MCF 10A (cell line): ENCODE measurements around the gene EFCAB14. TPM values are rescaled to one million over a fixed set of nuclear protein-coding genes. Genes with fewer than 3 reads are reported as not detected.

Source experiments
- BruUV-seq: library from RNA; stranded (reverse); fragments of 400-500 nt; replicated peaks from 2 replicates; lab custom pipeline; 2021; lab: Mats Ljungman, UMichigan
- CTCF ChIA-PET: fragments of 300-600 bp; sonication (Branson Sonifier 250); formaldehyde crosslinking; extraction: SDS; loops from one replicate; lab custom pipeline; 2021; ENCODE audit warnings: antibody characterized with exemption, inconsistent platforms; lab: Yijun Ruan, JAX
- POLR2A ChIA-PET: fragments of 300-600, 350-650 bp; sonication (Branson Sonifier 250); formaldehyde crosslinking; extraction: SDS; loops from one replicate; lab custom pipeline; 2020; ENCODE audit warnings: antibody characterized with exemption, inconsistent platforms; lab: Yijun Ruan, JAX
- DNase-seq: peaks from one replicate; pipeline ENCODE4 v3.0.0-alpha.2; 2018; ENCODE audit not compliant: unreplicated experiment
- H3K27ac Mint-ChIP-seq: one replicate; pipeline ENCODE4 v1.8.0; 2022; ENCODE audit warnings: mild to moderate bottlenecking, low read depth, mixed read lengths; ENCODE audit not compliant: unreplicated experiment
- H3K27me3 Mint-ChIP-seq: one replicate; pipeline ENCODE4 v1.8.0; 2022; ENCODE audit warnings: mixed read lengths; ENCODE audit not compliant: insufficient read depth, unreplicated experiment
- H3K36me3 Mint-ChIP-seq: one replicate; pipeline ENCODE4 v1.8.0; 2022; ENCODE audit warnings: mild to moderate bottlenecking, moderate library complexity, mixed read lengths; ENCODE audit not compliant: insufficient read depth, unreplicated experiment
- H3K4me1 Mint-ChIP-seq: one replicate; pipeline ENCODE4 v1.8.0; 2022; ENCODE audit warnings: mixed read lengths; ENCODE audit not compliant: insufficient read depth, unreplicated experiment
- H3K4me3 Mint-ChIP-seq: one replicate; pipeline ENCODE4 v1.8.0; 2022; ENCODE audit warnings: mild to moderate bottlenecking, moderate library complexity, mixed read lengths; ENCODE audit not compliant: unreplicated experiment
- H3K9me3 Mint-ChIP-seq: one replicate; pipeline ENCODE4 v1.8.0; 2022; ENCODE audit warnings: mixed read lengths; ENCODE audit not compliant: unreplicated experiment
- CTCF ChIP-seq: fragments of 200-600 bp; IDR thresholded peaks from one replicate; pipeline ENCODE4 v1.8.0; 2022; ENCODE audit warnings: antibody characterized with exemption, mild to moderate bottlenecking; ENCODE audit not compliant: unreplicated experiment
- intact Hi-C: fragments of 100-400 bp; cut with micrococcal nuclease; formaldehyde crosslinking; loops from 2 replicates; pipeline ENCODE4 v1.14.1; 2022
- total RNA-seq: library from RNA; stranded (reverse); gene quantifications from 2 replicates; pipeline ENCODE4 v1.2.3, GENCODE V29; 2022

Gene EFCAB14
- total RNA-seq, 1 experiment from 2014 or later: 33.9 TPM

GRCh38 chr1:46708121-46708520 is 10.8 kb downstream of the EFCAB14 start:
- no peak for TF ChIP-seq CTCF
- ChIA-PET CTCF (interaction anchor here (0.6 to 1.5 kb wide), 4 partner anchors 17 to 467 kb away, joined by 3 to 4 read pairs (median 3); no protein-coding TSS in a partner anchor), POLR2A (interaction anchor here (0.8 to 1.5 kb wide), 2 partner anchors 11 to 17 kb away, joined by 3 to 6 read pairs; partner anchors contain the start of gene EFCAB14)
- no peaks in the 10 kb centered on the region for H3K27me3 Mint-ChIP-seq
- peak overlapping the region; percentile 10 for H3K27ac Mint-ChIP-seq
- no peak overlapping the region for H3K4me3 Mint-ChIP-seq
- no peak for DNase-seq
- BruUV-seq: no TSS peak
- no peaks in the 10 kb centered on the region for H3K9me3 Mint-ChIP-seq
- intact Hi-C loops: no loop called here
- H3K4me1 Mint-ChIP-seq: peaks cover 6% of the 10 kb centered on the region
- peaks cover 69% of the 10 kb centered on the region for H3K36me3 Mint-ChIP-seq

GRCh38 chr1:46705408-46705807 is 13.5 kb downstream of the EFCAB14 start:
- peaks cover 62% of the 10 kb centered on the region for H3K36me3 Mint-ChIP-seq
- ChIA-PET POLR2A (no interaction called here), CTCF (interaction anchor here (0.7 kb wide), 1 partner anchor 87 kb away, joined by 3 read pairs; no protein-coding TSS in a partner anchor)
- no peaks in the 10 kb centered on the region for H3K27me3 Mint-ChIP-seq
- H3K9me3 Mint-ChIP-seq: no peaks in the 10 kb centered on the region
- no TSS peak for BruUV-seq
- intact Hi-C loops: no loop called here
- peaks cover 6% of the 10 kb centered on the region for H3K4me1 Mint-ChIP-seq
- no peak overlapping the region for H3K4me3 Mint-ChIP-seq
- no peak overlapping the region for H3K27ac Mint-ChIP-seq
- no peak for TF ChIP-seq CTCF
- DNase-seq: no peak

- no peak for TF ChIP-seq CTCF
- no TSS peak for BruUV-seq
- H3K27ac Mint-ChIP-seq: no peak overlapping the region
- H3K27me3 Mint-ChIP-seq: no peaks in the 10 kb centered on the region
- no peak overlapping the region for H3K4me3 Mint-ChIP-seq
- intact Hi-C loops: no loop called here
- H3K36me3 Mint-ChIP-seq: peaks cover 61% of the 10 kb centered on the region
- no peaks in the 10 kb centered on the region for H3K9me3 Mint-ChIP-seq
- ChIA-PET POLR2A (no interaction called here), CTCF (interaction anchor here (0.6 kb wide), 1 partner anchor 83 kb away, joined by 3 read pairs; no protein-coding TSS in a partner anchor)
- DNase-seq: no peak
- H3K4me1 Mint-ChIP-seq: peaks cover 2% of the 10 kb centered on the region
Measured at GRCh38 chr1:46703927-46704641, 14.8 kb downstream of the EFCAB14 start.

GRCh38 chr1:46699666-46700065 is 19.2 kb downstream of the EFCAB14 start:
- ChIA-PET CTCF (no interaction called here), POLR2A (interaction anchor here (0.6 to 1.4 kb wide), 2 partner anchors 15 to 24 kb away, joined by 3 read pairs; no protein-coding TSS in a partner anchor)
- intact Hi-C loops: no loop called here
- no peak for TF ChIP-seq CTCF
- H3K27ac Mint-ChIP-seq: no peak overlapping the region
- H3K36me3 Mint-ChIP-seq: peaks cover 68% of the 10 kb centered on the region
- no peak for DNase-seq
- H3K27me3 Mint-ChIP-seq: no peaks in the 10 kb centered on the region
- H3K4me3 Mint-ChIP-seq: no peak overlapping the region
- no TSS peak for BruUV-seq
- no peaks in the 10 kb centered on the region for H3K4me1 Mint-ChIP-seq
- no peaks in the 10 kb centered on the region for H3K9me3 Mint-ChIP-seq
